GM18951 (cell line): ENCODE data around the gene VAMP2.

Experiments used
- POLR2A ChIP-seq: IDR thresholded peaks from 4 replicates; pipeline ENCODE4 v1.6.1; 2011; ENCODE audit warnings: mild to moderate bottlenecking; ENCODE audit not compliant: insufficient read length, insufficient read depth; ENCODE audit errors: extremely low read depth
- in situ Hi-C: fragments of 300-500 bp; cut with MboI; formaldehyde crosslinking; loops from one replicate; pipeline ENCODE4 v1.12.0; 2022; ENCODE audit warnings: low sequenced_read_pairs, mixed read lengths, inconsistent platforms; ENCODE audit not compliant: unreplicated experiment

VAMP2 gene

DNA sequence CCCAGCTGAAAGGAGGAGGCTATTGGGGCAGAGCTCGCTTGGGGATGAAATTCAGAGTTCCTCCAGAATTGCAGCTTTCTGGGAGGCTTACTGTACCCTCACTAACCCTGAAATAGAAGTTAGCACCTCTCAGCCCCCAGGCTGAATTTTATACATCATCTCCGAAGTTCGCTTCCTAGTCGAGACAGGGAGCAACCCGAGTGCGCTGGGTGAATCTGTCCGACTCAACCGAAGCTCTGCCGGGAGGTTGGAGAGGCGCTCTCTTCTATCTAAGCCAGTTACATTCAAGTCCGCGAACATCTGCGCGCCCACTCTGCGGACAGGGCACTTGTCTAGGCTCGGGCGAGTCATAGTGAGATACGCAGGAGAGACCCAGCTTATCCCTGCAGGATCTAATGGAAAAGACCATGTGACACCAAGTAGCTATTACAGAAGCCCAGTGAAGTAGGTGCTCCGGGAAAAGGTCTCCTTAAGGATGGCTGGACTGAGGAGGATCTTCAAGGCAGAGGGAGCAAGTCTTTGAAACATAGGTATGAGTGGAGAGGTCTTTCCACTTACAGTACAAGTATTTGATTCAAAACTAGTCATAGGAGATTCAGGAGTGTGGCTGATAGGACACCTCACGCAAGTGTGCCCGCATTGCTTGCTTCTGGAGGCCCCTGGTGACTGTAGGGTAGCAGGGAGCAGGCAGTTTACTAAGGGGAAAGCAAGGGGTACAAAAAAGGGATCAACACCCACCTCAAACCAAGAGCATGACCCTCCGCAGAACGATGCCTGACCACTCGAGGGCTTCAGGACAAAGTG lies 38.2 kb downstream of the VAMP2 start:
- in situ Hi-C loops: no loop called here
- no peak for TF ChIP-seq POLR2A

- in situ Hi-C loops: no loop called here
- no peak for TF ChIP-seq POLR2A
Measured at GRCh38 chr17:8123695-8124349, 38.9 kb downstream of the VAMP2 start, which contains the start of gene HES7. Gene HES7 (minus strand): TSS chr17:8124106. CDS start chr17:8124084, 22 bp downstream.

DNA sequence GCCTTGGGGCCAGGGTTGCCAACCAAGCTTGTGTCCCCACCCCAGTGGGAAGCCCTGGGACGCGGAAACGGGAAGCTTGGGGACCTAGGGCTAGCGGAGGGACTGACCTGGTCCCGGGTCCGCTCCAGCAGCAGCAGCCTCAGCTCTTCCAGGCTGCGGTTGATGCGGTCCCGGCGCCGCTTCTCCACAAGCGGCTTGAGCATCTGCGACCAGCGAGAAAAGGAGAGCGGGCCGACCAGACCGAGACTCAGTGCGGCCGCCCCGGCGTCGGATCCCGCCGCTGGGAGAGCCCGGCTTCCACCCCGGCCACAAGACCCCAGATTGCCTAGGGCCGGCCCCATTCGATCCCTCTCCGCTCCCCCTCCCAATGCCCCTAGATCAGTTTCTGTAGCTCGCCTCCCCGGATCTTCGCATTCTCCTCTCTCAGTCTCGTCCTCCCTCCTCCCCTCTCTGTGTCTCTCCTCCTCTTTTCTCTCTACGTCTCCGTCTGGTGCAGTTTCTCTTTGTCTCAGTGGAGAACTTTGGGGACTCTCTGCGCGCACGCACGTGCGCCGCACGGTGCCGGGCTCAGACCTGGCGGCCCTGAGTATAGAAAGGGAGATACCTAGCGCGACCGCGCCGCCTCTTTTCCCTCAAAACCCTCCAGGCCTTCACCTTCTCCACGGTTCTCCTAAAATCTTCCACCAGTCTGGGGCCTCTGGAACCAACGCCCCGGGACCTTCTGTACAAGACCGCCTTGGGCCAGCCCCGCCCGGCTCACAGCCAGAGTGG lies 39.6 kb downstream of the VAMP2 start:
- no peak for TF ChIP-seq POLR2A
- in situ Hi-C loops: no loop called here

DNA sequence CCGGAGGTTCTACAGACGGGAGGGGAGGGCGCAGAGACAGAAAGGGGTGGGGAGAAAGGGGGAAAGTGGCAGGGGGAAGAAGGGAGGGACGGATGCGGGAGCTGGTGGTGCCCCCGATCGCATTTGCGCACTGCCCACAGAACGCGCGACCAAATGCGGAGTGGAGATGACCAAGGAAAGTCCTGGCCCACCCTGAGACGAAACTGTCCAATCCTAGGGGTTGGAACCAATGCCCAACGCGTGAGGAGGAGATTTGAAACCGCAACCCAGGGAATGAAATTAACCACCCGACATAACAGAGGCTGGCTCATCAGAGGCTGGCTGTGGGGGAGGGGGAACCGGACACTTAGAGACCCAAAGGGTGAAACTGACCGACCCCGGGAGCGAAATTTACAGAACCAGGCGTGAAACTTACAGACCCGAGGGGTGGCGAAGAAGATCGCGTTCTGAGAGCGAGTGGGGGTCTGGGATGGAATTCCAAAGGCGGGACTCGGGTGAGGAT lies 40.3 kb downstream of the VAMP2 start:
- in situ Hi-C loops: no loop called here
- no peak for TF ChIP-seq POLR2A

DNA sequence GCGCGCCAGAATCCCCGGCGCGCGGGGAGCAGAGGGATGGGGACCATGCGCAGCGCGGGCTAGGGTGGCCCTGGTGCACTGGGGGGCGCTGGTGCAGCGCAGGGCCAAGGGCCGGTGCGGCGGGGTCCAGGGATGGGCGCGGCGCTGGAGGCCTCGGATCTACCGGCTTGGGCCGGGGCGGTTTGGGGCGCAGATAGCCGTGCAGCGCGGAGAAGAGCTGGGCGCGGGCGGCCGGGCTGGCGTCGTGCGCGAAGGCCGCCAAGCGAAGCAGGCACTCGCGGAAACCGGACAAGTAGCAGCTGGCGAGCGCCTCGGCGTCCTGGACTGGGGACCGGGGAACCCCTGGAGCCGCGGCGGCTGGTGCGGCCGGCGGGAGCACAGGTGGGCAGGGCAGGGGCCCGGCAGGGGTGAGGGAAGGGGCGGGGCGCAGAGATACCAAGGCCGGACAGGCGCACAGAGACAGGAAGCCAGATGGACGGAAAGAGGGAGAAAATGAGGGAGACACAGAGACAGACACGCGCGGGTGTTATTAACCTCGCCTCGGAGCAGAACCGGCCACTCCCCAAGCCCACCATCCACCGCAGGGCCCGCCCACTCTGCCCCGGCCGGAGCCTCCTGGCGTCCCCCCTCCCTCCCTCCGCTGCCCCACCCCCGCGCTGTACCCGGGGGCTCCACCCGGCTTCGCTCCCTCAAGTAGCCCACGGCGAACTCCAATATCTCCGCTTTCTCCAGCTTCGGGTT lies 40.9 kb downstream of the VAMP2 start:
- in situ Hi-C loops: no loop called here
- TF ChIP-seq POLR2A: no peak

DNA sequence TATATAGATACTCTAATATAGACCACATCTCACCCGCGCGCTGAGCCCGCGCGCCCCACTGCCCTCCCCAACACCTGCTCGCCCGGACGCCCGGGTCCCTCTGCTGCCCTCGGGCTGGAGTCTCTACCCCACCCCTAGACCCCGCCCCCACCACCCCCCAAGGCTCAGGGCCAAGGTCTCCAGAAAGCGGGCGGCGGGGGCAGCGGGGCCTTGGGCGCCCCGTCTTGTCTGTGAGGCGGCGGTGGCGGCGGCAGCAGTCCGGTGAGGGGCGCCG lies 41.4 kb downstream of the VAMP2 start:
- no peak for TF ChIP-seq POLR2A
- in situ Hi-C loops: no loop called here

GRCh38 chr17:8120520-8121406 lies 42.0 kb downstream of the VAMP2 start:
- in situ Hi-C loops: no loop called here
- no peak for TF ChIP-seq POLR2A

- in situ Hi-C loops: loop anchor here (10.0 kb wide), 1 partner anchor 55 kb away; no protein-coding TSS in a partner anchor
Measured at GRCh38 chr17:8119581-8120519, 42.9 kb downstream of the VAMP2 start.

GRCh38 chr17:8118769-8119580 lies 43.8 kb downstream of the VAMP2 start:
- no peak for TF ChIP-seq POLR2A
- in situ Hi-C loops: loop anchor here (10.0 kb wide), 1 partner anchor 54 kb away; no protein-coding TSS in a partner anchor

More at GRCh38 chr17:8119581-8120519, 42.9 kb downstream of the VAMP2 start:
- TF ChIP-seq POLR2A: no peak
